ENCODE results near the gene CTU1. TPM values are rescaled to one million over a fixed set of nuclear protein-coding genes. Genes with fewer than 3 reads are reported as not detected.

Gene CTU1
- polyA plus RNA-seq, 1 donor, result 4.1 TPM

GRCh38 chr19:51097166-51097738 is 11.0 kb downstream of the CTU1 start:
- H3K27me3 ChIP-seq (ENCODE audit: control insufficient read depth, insufficient read depth, low read length), result no peaks in the 10 kb centered on the region
- WGBS (ENCODE audit: insufficient coverage, low lambda C conversion rate), result no CpG with 5 or more reads among the region's 8 CpGs

GRCh38 chr19:51096473-51097165 is 11.6 kb downstream of the CTU1 start:
- H3K36me3 ChIP-seq (ENCODE audit: control insufficient read depth, insufficient read depth, low read length), result peaks cover 7% of the 10 kb centered on the region
- H3K27me3 ChIP-seq (ENCODE audit: control insufficient read depth, insufficient read depth, low read length), result no peaks in the 10 kb centered on the region
- no peak overlapping the region for H3K27ac ChIP-seq (ENCODE audit: low read length)
- H3K4me1 ChIP-seq (ENCODE audit: control insufficient read depth, insufficient read depth, low read length), result no peaks in the 10 kb centered on the region
- WGBS (ENCODE audit: insufficient coverage, low lambda C conversion rate), result 91% methylated on average over 4 of the region's 6 CpGs
- no peak for DNase-seq
- H3K4me3 ChIP-seq (ENCODE audit: low read length), result no peak overlapping the region
- no peaks in the 10 kb centered on the region for H3K9me3 ChIP-seq (ENCODE audit: control insufficient read depth, low read depth, low read length)

More at GRCh38 chr19:51097166-51097738, 11.0 kb downstream of the CTU1 start:
- peak; percentile 16 to 19 for DNase-seq
- H3K4me1 ChIP-seq (ENCODE audit: control insufficient read depth, insufficient read depth, low read length), result no peaks in the 10 kb centered on the region
- peaks cover 9% of the 10 kb centered on the region for H3K36me3 ChIP-seq (ENCODE audit: control insufficient read depth, insufficient read depth, low read length)
- H3K4me3 ChIP-seq (ENCODE audit: low read length), result no peak overlapping the region
- H3K9me3 ChIP-seq (ENCODE audit: control insufficient read depth, low read depth, low read length), result no peaks in the 10 kb centered on the region
- H3K27ac ChIP-seq (ENCODE audit: low read length), result no peak overlapping the region

GRCh38 chr19:51094696-51095279 is 13.4 kb downstream of the CTU1 start:
- WGBS (ENCODE audit: insufficient coverage, low lambda C conversion rate), result no CpG with 5 or more reads among the region's 15 CpGs
- H3K27ac ChIP-seq (ENCODE audit: low read length), result no peak overlapping the region
- no peaks in the 10 kb centered on the region for H3K4me1 ChIP-seq (ENCODE audit: control insufficient read depth, insufficient read depth, low read length)
- peaks cover 2% of the 10 kb centered on the region for H3K36me3 ChIP-seq (ENCODE audit: control insufficient read depth, insufficient read depth, low read length)
- no peaks in the 10 kb centered on the region for H3K27me3 ChIP-seq (ENCODE audit: control insufficient read depth, insufficient read depth, low read length)
- no peaks in the 10 kb centered on the region for H3K9me3 ChIP-seq (ENCODE audit: control insufficient read depth, low read depth, low read length)
- H3K4me3 ChIP-seq (ENCODE audit: low read length), result no peak overlapping the region
- no peak for DNase-seq

- no peaks in the 10 kb centered on the region for H3K36me3 ChIP-seq (ENCODE audit: control insufficient read depth, insufficient read depth, low read length)
- no peak for DNase-seq
- whole genome bisulfite sequencing (ENCODE audit: insufficient coverage, low lambda C conversion rate), result 67% methylated on average over 3 of the region's 22 CpGs
Observed at GRCh38 chr19:51093510-51094345, 14.5 kb downstream of the CTU1 start.

GRCh38 chr19:51093101-51093500 is 15.1 kb downstream of the CTU1 start:
- no peaks in the 10 kb centered on the region for H3K9me3 ChIP-seq (ENCODE audit: control insufficient read depth, low read depth, low read length)
- DNase-seq, result no peak
- no peaks in the 10 kb centered on the region for H3K4me1 ChIP-seq (ENCODE audit: control insufficient read depth, insufficient read depth, low read length)
- no peaks in the 10 kb centered on the region for H3K27me3 ChIP-seq (ENCODE audit: control insufficient read depth, insufficient read depth, low read length)
- no peaks in the 10 kb centered on the region for H3K36me3 ChIP-seq (ENCODE audit: control insufficient read depth, insufficient read depth, low read length)
- 50% methylated on average over 2 of the region's 8 CpGs for WGBS (ENCODE audit: insufficient coverage, low lambda C conversion rate)
- no peak overlapping the region for H3K27ac ChIP-seq (ENCODE audit: low read length)
- H3K4me3 ChIP-seq (ENCODE audit: low read length), result no peak overlapping the region

More at GRCh38 chr19:51093510-51094345, 14.5 kb downstream of the CTU1 start:
- Histone ChIP-seq H3K27ac (ENCODE audit: low read length) (no peak overlapping the region), H3K4me3 (ENCODE audit: low read length) (no peak overlapping the region), H3K27me3 (ENCODE audit: control insufficient read depth, insufficient read depth, low read length) (no peaks in the 10 kb centered on the region), H3K4me1 (ENCODE audit: control insufficient read depth, insufficient read depth, low read length) (no peaks in the 10 kb centered on the region), H3K9me3 (ENCODE audit: control insufficient read depth, low read depth, low read length) (no peaks in the 10 kb centered on the region)

GRCh38 chr19:51091895-51092873 is 16.0 kb downstream of the CTU1 start:
- DNase-seq, result no peak

GRCh38 chr19:51091126-51091525 is 17.1 kb downstream of the CTU1 start:
- H3K9me3 ChIP-seq (ENCODE audit: control insufficient read depth, low read depth, low read length), result no peaks in the 10 kb centered on the region
- no peak overlapping the region for H3K4me3 ChIP-seq (ENCODE audit: low read length)
- no peaks in the 10 kb centered on the region for H3K36me3 ChIP-seq (ENCODE audit: control insufficient read depth, insufficient read depth, low read length)
- no peaks in the 10 kb centered on the region for H3K27me3 ChIP-seq (ENCODE audit: control insufficient read depth, insufficient read depth, low read length)
- H3K27ac ChIP-seq (ENCODE audit: low read length), result no peak overlapping the region
- WGBS (ENCODE audit: insufficient coverage, low lambda C conversion rate), result no CpG with 5 or more reads among the region's 10 CpGs
- H3K4me1 ChIP-seq (ENCODE audit: control insufficient read depth, insufficient read depth, low read length), result no peaks in the 10 kb centered on the region
- no peak for DNase-seq

More at GRCh38 chr19:51091895-51092873, 16.0 kb downstream of the CTU1 start:
- Histone ChIP-seq H3K27me3 (ENCODE audit: control insufficient read depth, insufficient read depth, low read length) (no peaks in the 10 kb centered on the region), H3K36me3 (ENCODE audit: control insufficient read depth, insufficient read depth, low read length) (no peaks in the 10 kb centered on the region), H3K4me3 (ENCODE audit: low read length) (no peak overlapping the region), H3K9me3 (ENCODE audit: control insufficient read depth, low read depth, low read length) (no peaks in the 10 kb centered on the region), H3K27ac (ENCODE audit: low read length) (no peak overlapping the region), H3K4me1 (ENCODE audit: control insufficient read depth, insufficient read depth, low read length) (no peaks in the 10 kb centered on the region)
- WGBS (ENCODE audit: insufficient coverage, low lambda C conversion rate), result 37% methylated on average over 6 of the region's 16 CpGs

GRCh38 chr19:51090471-51090870 is 17.7 kb downstream of the CTU1 start:
- H3K27ac ChIP-seq (ENCODE audit: low read length), result no peak overlapping the region
- H3K36me3 ChIP-seq (ENCODE audit: control insufficient read depth, insufficient read depth, low read length), result no peaks in the 10 kb centered on the region
- DNase-seq, result no peak
- H3K4me1 ChIP-seq (ENCODE audit: control insufficient read depth, insufficient read depth, low read length), result no peaks in the 10 kb centered on the region
- H3K9me3 ChIP-seq (ENCODE audit: control insufficient read depth, low read depth, low read length), result no peaks in the 10 kb centered on the region
- no CpG with 5 or more reads among the region's 8 CpGs for WGBS (ENCODE audit: insufficient coverage, low lambda C conversion rate)
- H3K4me3 ChIP-seq (ENCODE audit: low read length), result no peak overlapping the region
- H3K27me3 ChIP-seq (ENCODE audit: control insufficient read depth, insufficient read depth, low read length), result no peaks in the 10 kb centered on the region

GRCh38 chr19:51089786-51090185 is 18.4 kb downstream of the CTU1 start:
- Histone ChIP-seq H3K36me3 (ENCODE audit: control insufficient read depth, insufficient read depth, low read length) (no peaks in the 10 kb centered on the region), H3K4me1 (ENCODE audit: control insufficient read depth, insufficient read depth, low read length) (no peaks in the 10 kb centered on the region), H3K27ac (ENCODE audit: low read length) (no peak overlapping the region), H3K4me3 (ENCODE audit: low read length) (no peak overlapping the region), H3K9me3 (ENCODE audit: control insufficient read depth, low read depth, low read length) (no peaks in the 10 kb centered on the region), H3K27me3 (ENCODE audit: control insufficient read depth, insufficient read depth, low read length) (no peaks in the 10 kb centered on the region)
- no peak for DNase-seq
- WGBS (ENCODE audit: insufficient coverage, low lambda C conversion rate), result no CpG with 5 or more reads among the region's 17 CpGs
